ENCODE data around the gene C3. TPM values are rescaled to one million over a fixed set of nuclear protein-coding genes. Genes with fewer than 3 reads are reported as not detected.

C3 gene
- total RNA-seq, 1 experiment from 2014 or later = 5.0 TPM

DNA sequence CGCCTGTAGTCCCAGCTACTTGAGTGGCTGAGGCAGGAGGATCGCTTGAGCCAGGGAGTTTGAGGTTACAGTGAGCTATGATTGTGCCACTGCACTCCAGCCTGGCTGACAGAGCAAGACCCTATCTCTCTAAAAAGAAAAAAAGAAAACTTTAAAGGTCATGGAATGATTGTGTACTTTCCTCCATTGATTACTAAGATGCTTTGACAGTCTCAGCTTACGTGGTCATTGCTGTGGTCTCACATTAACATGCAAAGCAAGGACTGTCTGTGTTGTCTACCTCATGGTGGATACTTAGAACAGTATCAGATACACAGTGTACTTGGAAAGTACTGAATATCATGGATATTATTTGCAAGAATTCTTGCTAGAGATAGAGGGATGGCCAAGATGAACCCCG, 36.5 kb downstream of the C3 start:
- no peaks in the 10 kb centered on the region for H3K36me3 ChIP-seq (ENCODE audit: control insufficient read depth, insufficient read depth, low read length)
- no peak for TF ChIP-seq POLR2AphosphoS5 (IDR thresholded peaks at IDR 0.05; ENCODE audit: low read depth, low read length)
- TF ChIP-seq, protein P1, sequence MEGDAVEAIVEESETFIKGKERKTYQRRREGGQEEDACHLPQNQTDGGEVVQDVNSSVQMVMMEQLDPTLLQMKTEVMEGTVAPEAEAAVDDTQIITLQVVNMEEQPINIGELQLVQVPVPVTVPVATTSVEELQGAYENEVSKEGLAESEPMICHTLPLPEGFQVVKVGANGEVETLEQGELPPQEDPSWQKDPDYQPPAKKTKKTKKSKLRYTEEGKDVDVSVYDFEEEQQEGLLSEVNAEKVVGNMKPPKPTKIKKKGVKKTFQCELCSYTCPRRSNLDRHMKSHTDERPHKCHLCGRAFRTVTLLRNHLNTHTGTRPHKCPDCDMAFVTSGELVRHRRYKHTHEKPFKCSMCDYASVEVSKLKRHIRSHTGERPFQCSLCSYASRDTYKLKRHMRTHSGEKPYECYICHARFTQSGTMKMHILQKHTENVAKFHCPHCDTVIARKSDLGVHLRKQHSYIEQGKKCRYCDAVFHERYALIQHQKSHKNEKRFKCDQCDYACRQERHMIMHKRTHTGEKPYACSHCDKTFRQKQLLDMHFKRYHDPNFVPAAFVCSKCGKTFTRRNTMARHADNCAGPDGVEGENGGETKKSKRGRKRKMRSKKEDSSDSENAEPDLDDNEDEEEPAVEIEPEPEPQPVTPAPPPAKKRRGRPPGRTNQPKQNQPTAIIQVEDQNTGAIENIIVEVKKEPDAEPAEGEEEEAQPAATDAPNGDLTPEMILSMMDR (IDR thresholded peaks at IDR 0.05) = no peak
- TF ChIP-seq SIN3A (IDR thresholded peaks at IDR 0.05; ENCODE audit: borderline replicate concordance, insufficient read depth, low read depth, low read length) = no peak
- TF ChIP-seq, protein P2, sequence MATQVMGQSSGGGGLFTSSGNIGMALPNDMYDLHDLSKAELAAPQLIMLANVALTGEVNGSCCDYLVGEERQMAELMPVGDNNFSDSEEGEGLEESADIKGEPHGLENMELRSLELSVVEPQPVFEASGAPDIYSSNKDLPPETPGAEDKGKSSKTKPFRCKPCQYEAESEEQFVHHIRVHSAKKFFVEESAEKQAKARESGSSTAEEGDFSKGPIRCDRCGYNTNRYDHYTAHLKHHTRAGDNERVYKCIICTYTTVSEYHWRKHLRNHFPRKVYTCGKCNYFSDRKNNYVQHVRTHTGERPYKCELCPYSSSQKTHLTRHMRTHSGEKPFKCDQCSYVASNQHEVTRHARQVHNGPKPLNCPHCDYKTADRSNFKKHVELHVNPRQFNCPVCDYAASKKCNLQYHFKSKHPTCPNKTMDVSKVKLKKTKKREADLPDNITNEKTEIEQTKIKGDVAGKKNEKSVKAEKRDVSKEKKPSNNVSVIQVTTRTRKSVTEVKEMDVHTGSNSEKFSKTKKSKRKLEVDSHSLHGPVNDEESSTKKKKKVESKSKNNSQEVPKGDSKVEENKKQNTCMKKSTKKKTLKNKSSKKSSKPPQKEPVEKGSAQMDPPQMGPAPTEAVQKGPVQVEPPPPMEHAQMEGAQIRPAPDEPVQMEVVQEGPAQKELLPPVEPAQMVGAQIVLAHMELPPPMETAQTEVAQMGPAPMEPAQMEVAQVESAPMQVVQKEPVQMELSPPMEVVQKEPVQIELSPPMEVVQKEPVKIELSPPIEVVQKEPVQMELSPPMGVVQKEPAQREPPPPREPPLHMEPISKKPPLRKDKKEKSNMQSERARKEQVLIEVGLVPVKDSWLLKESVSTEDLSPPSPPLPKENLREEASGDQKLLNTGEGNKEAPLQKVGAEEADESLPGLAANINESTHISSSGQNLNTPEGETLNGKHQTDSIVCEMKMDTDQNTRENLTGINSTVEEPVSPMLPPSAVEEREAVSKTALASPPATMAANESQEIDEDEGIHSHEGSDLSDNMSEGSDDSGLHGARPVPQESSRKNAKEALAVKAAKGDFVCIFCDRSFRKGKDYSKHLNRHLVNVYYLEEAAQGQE (IDR thresholded peaks at IDR 0.05; ENCODE audit: insufficient read depth in 1 of 2, low read depth in 2 of 2, low read length in 1 of 2) = no peak
- ChIA-PET CTCF (no interaction called here), POLR2A (no interaction called here)
- H3K9me3 ChIP-seq (ENCODE audit: control insufficient read depth, insufficient read depth, low read depth, low read length) = no peaks in the 10 kb centered on the region
- no peak for DNase-seq (ENCODE audit: low read depth, low spot score)
- no peak for ATAC-seq
- H3K4me1 ChIP-seq (ENCODE audit: control insufficient read depth, insufficient read depth, low read length) = no peaks in the 10 kb centered on the region
- no peaks in the 10 kb centered on the region for H3K27me3 ChIP-seq (ENCODE audit: control insufficient read depth, insufficient read depth, low read length)
- intact Hi-C loops (cut with micrococcal nuclease; ENCODE audit: unreplicated experiment) = no loop called here
- H3K4me3 ChIP-seq (ENCODE audit: low read depth in 2 of 2, low read length in 2 of 2) = no peak overlapping the region
- in situ Hi-C loops (cut with HindIII; ENCODE audit: low pct_unique_long_range_greater_than_20kb, low sequenced_read_pairs) = no loop called here
- no peak overlapping the region for H3K27ac ChIP-seq (ENCODE audit: low read length)
- BruUV-seq (replicated peaks) = no TSS peak

DNA sequence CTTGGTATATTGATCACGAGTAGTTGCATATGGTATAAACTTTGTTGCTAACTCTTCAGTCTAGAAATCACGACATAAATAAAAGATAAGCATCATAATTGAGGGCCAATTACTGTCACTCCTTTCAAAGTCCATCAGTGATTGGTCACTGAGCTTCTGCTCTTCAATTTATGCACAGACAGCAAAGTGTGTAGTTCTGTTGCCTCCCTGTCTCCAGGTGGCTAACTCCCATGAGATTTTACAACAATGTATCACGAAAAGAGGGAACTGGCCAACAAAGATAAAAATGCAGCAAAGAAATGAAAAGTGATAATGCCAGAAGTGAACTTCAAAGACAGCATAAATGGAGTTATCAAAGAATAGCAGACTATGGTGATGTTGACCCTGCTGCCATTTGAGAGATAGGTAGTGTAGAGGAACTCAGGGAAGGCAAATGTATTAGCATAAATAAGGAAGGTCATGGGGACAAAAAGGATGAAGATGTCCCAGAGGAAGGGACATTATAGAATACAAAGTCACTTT, 37.8 kb downstream of the C3 start:
- DNase-seq (ENCODE audit: low read depth, low spot score) (no peak), ATAC-seq (no peak)
- H3K36me3 ChIP-seq (ENCODE audit: control insufficient read depth, insufficient read depth, low read length) = no peaks in the 10 kb centered on the region
- intact Hi-C loops (cut with micrococcal nuclease; ENCODE audit: unreplicated experiment) = no loop called here
- no peak overlapping the region for H3K4me3 ChIP-seq (ENCODE audit: low read depth in 2 of 2, low read length in 2 of 2)
- BruUV-seq (replicated peaks) = no TSS peak
- ChIA-PET CTCF (no interaction called here), POLR2A (no interaction called here)
- no peak overlapping the region for H3K27ac ChIP-seq (ENCODE audit: low read length)
- TF ChIP-seq POLR2AphosphoS5 (IDR thresholded peaks at IDR 0.05; ENCODE audit: low read depth, low read length) (no peak), TCF7L2 (IDR thresholded peaks at IDR 0.05; ENCODE audit: low read depth, low read length) (no peak), SIN3A (IDR thresholded peaks at IDR 0.05; ENCODE audit: borderline replicate concordance, insufficient read depth, low read depth, low read length) (no peak)
- TF ChIP-seq, protein P2 (IDR thresholded peaks at IDR 0.05; ENCODE audit: insufficient read depth in 1 of 2, low read depth in 2 of 2, low read length in 1 of 2) = no peak
- TF ChIP-seq, protein P1 (IDR thresholded peaks at IDR 0.05) = no peak
- H3K27me3 ChIP-seq (ENCODE audit: control insufficient read depth, insufficient read depth, low read length) = no peaks in the 10 kb centered on the region
- no peaks in the 10 kb centered on the region for H3K4me1 ChIP-seq (ENCODE audit: control insufficient read depth, insufficient read depth, low read length)
- no peaks in the 10 kb centered on the region for H3K9me3 ChIP-seq (ENCODE audit: control insufficient read depth, insufficient read depth, low read depth, low read length)
- in situ Hi-C loops (cut with HindIII; ENCODE audit: low pct_unique_long_range_greater_than_20kb, low sequenced_read_pairs) = no loop called here

Data from Panc1 (cell line).